HepG2 (cell line): Measurements from ENCODE around the gene SMYD5. TPM values are rescaled to one million over a fixed set of nuclear protein-coding genes. Genes with fewer than 3 reads are reported as not detected.

Source experiments
- AGO1 ChIP-seq: fragments of 200-400 bp; formaldehyde crosslinking; IDR thresholded peaks from 2 replicates; pipeline ENCODE4 v1.6.1; 2017; ENCODE audit warnings: mild to moderate bottlenecking, low read depth, low read length, moderate library complexity; ENCODE audit not compliant: poor library complexity, severe bottlenecking
- CCAR2 ChIP-seq: fragments of 200-400 bp; formaldehyde crosslinking; optimal IDR thresholded peaks from 2 replicates; pipeline ENCODE3; 2018; ENCODE audit warnings: low read depth, mild to moderate bottlenecking, low read length, moderate library complexity
- HDAC1 ChIP-seq: sonication (generic); formaldehyde crosslinking; IDR thresholded peaks from 2 replicates; pipeline ENCODE4 v1.5.1; 2020; ENCODE audit warnings: mild to moderate bottlenecking, missing genetic modification reagents
- MTA1 ChIP-seq: sonication (generic); formaldehyde crosslinking; IDR thresholded peaks from 2 replicates; pipeline ENCODE4 v1.4.0; 2020; ENCODE audit warnings: missing genetic modification reagents, mild to moderate bottlenecking, borderline replicate concordance
- NFE2L2 ChIP-seq: fragments of 150-350 bp; IDR thresholded peaks from 2 replicates; pipeline ENCODE4 v1.6.1; 2014; ENCODE audit warnings: low read length
- NKX3-1 ChIP-seq: sonication (generic); formaldehyde crosslinking; IDR thresholded peaks from 2 replicates; pipeline ENCODE4 v1.5.0; 2020; ENCODE audit warnings: missing genetic modification reagents
- POLR2AphosphoS2 ChIP-seq: IDR thresholded peaks from 2 replicates; pipeline ENCODE4 v1.6.1; 2011; ENCODE audit warnings: low read depth, low read length, improper control_type of control experiment
- RFX3 ChIP-seq: IDR thresholded peaks from 2 replicates; pipeline ENCODE4 v1.6.1; 2016; ENCODE audit warnings: missing biosample characterization, missing genetic modification reagents
- SAP130 ChIP-seq: IDR thresholded peaks from 2 replicates; pipeline ENCODE4 v1.6.1; 2016; ENCODE audit warnings: low read depth
- SKI ChIP-seq: fragments of 450-650 bp; IDR thresholded peaks from one replicate; pipeline ENCODE4 v1.6.1; 2018; ENCODE audit warnings: mild to moderate bottlenecking; ENCODE audit not compliant: partially characterized antibody
- SOX6 ChIP-seq, 2 experiments: fragments of 450-650 bp in 1 of 2; sonication (generic) in 1 of 2; formaldehyde crosslinking in 1 of 2; IDR thresholded peaks; 2 replicates each; pipeline versions ENCODE4 v1.4.0 to v1.6.1; 2017 to 2020; ENCODE audit warnings: antibody characterized with exemption in 1 of 2, mild to moderate bottlenecking in 1 of 2, missing genetic modification reagents in 1 of 2
- SRSF9 ChIP-seq: fragments of 200-400 bp; formaldehyde crosslinking; IDR thresholded peaks from 2 replicates; pipeline ENCODE4 v1.6.1; 2018; ENCODE audit warnings: borderline replicate concordance, mild to moderate bottlenecking, low read depth, low read length; ENCODE audit not compliant: insufficient read depth, poor library complexity, severe bottlenecking
- TAF1 ChIP-seq: sonication (generic); formaldehyde crosslinking; IDR thresholded peaks from 2 replicates; pipeline ENCODE4 v1.4.0; 2020; ENCODE audit warnings: missing genetic modification reagents
- ZNF343 ChIP-seq: sonication (generic); formaldehyde crosslinking; IDR thresholded peaks from 2 replicates; pipeline ENCODE4 v1.4.0; 2020; ENCODE audit warnings: mild to moderate bottlenecking, missing genetic modification reagents
- ZNF431 ChIP-seq: sonication (generic); formaldehyde crosslinking; IDR thresholded peaks from 2 replicates; pipeline ENCODE4 v1.9.0; 2022; ENCODE audit warnings: missing genetic modification reagents, low read depth, mild to moderate bottlenecking, borderline replicate concordance
- ZNF446 ChIP-seq: sonication (generic); formaldehyde crosslinking; IDR thresholded peaks from 2 replicates; pipeline ENCODE4 v1.5.0; 2020; ENCODE audit warnings: mild to moderate bottlenecking, missing genetic modification reagents
- ZNF556 ChIP-seq: sonication (generic); formaldehyde crosslinking; IDR thresholded peaks from 2 replicates; pipeline ENCODE4 v1.4.0; 2020; ENCODE audit warnings: mild to moderate bottlenecking, missing genetic modification reagents, borderline replicate concordance
- ZNF558 ChIP-seq: sonication (generic); formaldehyde crosslinking; IDR thresholded peaks from 2 replicates; pipeline ENCODE4 v1.9.0; 2022; ENCODE audit warnings: mild to moderate bottlenecking, missing genetic modification reagents, borderline replicate concordance
- ZNF605 ChIP-seq: sonication (generic); formaldehyde crosslinking; IDR thresholded peaks from 2 replicates; pipeline ENCODE4 v1.8.0; 2022; ENCODE audit warnings: mild to moderate bottlenecking, missing genetic modification reagents
- ZNF687 ChIP-seq: sonication (generic); formaldehyde crosslinking; IDR thresholded peaks from 2 replicates; pipeline ENCODE4 v1.5.1; 2020; ENCODE audit warnings: mild to moderate bottlenecking, missing genetic modification reagents, moderate library complexity
- ZNF776 ChIP-seq: sonication (generic); formaldehyde crosslinking; IDR thresholded peaks from 2 replicates; pipeline ENCODE4 v1.4.0; 2020; ENCODE audit warnings: mild to moderate bottlenecking, missing genetic modification reagents
- ZNF850 ChIP-seq: sonication (generic); formaldehyde crosslinking; conservative IDR thresholded peaks from 2 replicates; pipeline ENCODE4 v1.9.0; 2021; ENCODE audit warnings: mild to moderate bottlenecking, missing genetic modification reagents
- ZSCAN21 ChIP-seq: sonication (generic); formaldehyde crosslinking; IDR thresholded peaks from 2 replicates; pipeline ENCODE4 v1.8.0; 2022; ENCODE audit warnings: mild to moderate bottlenecking, missing genetic modification reagents, moderate library complexity, borderline replicate concordance
- ZSCAN29 ChIP-seq: sonication (generic); formaldehyde crosslinking; conservative IDR thresholded peaks from 2 replicates; pipeline ENCODE4 v1.4.0; 2020; ENCODE audit warnings: mild to moderate bottlenecking, missing genetic modification reagents
- polyA plus RNA-seq, 8 experiments: library from polyadenylated mRNA; depleted of rRNA in 3 of 8; stranded (reverse) in 7 of 8; unstranded in 1 of 8; fragments of >200 nt; fragmentation: Illumina TruSeq in 4 of 8; extraction: Trizol in 4 of 8; gene quantifications; 2 replicates each; pipeline versions ENCODE4 v1.2.1 to v1.2.3, GENCODE V29; 2011 to 2016; ENCODE audit warnings: low read depth in 4 of 8, missing spikeins in 1 of 8, mixed read lengths in 1 of 8; ENCODE audit not compliant: insufficient read depth in 1 of 8
- total RNA-seq, 5 experiments: library from RNA; depleted of rRNA; stranded (reverse); fragments of >200 nt; fragmentation: Illumina TruSeq; extraction: Trizol; gene quantifications; 2 replicates each; pipeline ENCODE4 v1.2.3, GENCODE V29; 2016; ENCODE audit warnings: low read depth in 1 of 5

Gene SMYD5
- total and polyA plus RNA-seq, 2 of the 13 experiments (the other 11 are each of a cell fraction or from before 2014, with no cell fraction given), result 55.8 to 70.4 TPM

- TF ChIP-seq ZNF687, result peak; percentile 92
- peak; percentile 66; the same call in 1 of the 2 replicates for TF ChIP-seq ZNF605 (CRISPR knock-in tag)
- TF ChIP-seq AGO1, result peak; percentile 85
- peak; percentile 77; the same call in 1 of the 2 replicates for TF ChIP-seq ZNF431
- TF ChIP-seq TAF1 (CRISPR knock-in tag), result no peak; the same call in 1 of the 2 replicates
- no peak; the same call in none of the 2 replicates for TF ChIP-seq ZNF343 (CRISPR knock-in tag)
- no peak for TF ChIP-seq SOX6 (IDR thresholded peaks at IDR 0.05)
- TF ChIP-seq SOX6 (CRISPR knock-in tag; IDR thresholded peaks at IDR 0.05), result peak; percentile 58
- no peak for TF ChIP-seq SRSF9
- peak; percentile 84; the same call in 1 of the 2 replicates for TF ChIP-seq MTA1 (CRISPR knock-in tag)
- TF ChIP-seq RFX3 (CRISPR knock-in tag), result 0 out of 2 replicates have a peak, but pooled peaks have one; percentile 28
- TF ChIP-seq ZSCAN29 (CRISPR knock-in tag), result 0 out of 2 replicates have a peak, but pooled peaks have one; percentile 54
- peak; percentile 100 for TF ChIP-seq SAP130 (CRISPR knock-in tag)
- TF ChIP-seq ZNF446 (CRISPR knock-in tag), result peak; percentile 21; the same call in 1 of the 2 replicates
- no peak for TF ChIP-seq NFE2L2
- peak; percentile 82; the same call in 1 of the 2 replicates for TF ChIP-seq ZNF558
- no peak for TF ChIP-seq ZNF850 (CRISPR knock-in tag)
- TF ChIP-seq NKX3-1 (CRISPR knock-in tag), result no peak; the same call in 1 of the 2 replicates
- peak; percentile 91; the same call in 1 of the 2 replicates for TF ChIP-seq ZSCAN21
- TF ChIP-seq HDAC1 (CRISPR knock-in tag), result peak; percentile 99
- TF ChIP-seq CCAR2, result no peak
- no peak for TF ChIP-seq POLR2AphosphoS2
- 0 out of 2 replicates have a peak, but pooled peaks have one; percentile 56 for TF ChIP-seq ZNF556 (CRISPR knock-in tag)
- TF ChIP-seq SKI, result peak; percentile 30
- peak; percentile 66; the same call in 1 of the 2 replicates for TF ChIP-seq ZNF776 (CRISPR knock-in tag)
Measured at GRCh38 chr2:73233154-73233931, 19.3 kb downstream of the SMYD5 start, which contains the start of gene PRADC1 (continued).
